Smooth muscle cell (in vitro differentiated cells): ENCODE results near the gene SLC25A52. TPM values are rescaled to one million over a fixed set of nuclear protein-coding genes. Genes with fewer than 3 reads are reported as not detected.

ENCODE experiments used
- DNase-seq: peaks from one replicate; lab custom pipeline; 2025; ENCODE audit not compliant: unreplicated experiment; lab: John Stamatoyannopoulos, UW
- H2AFZ ChIP-seq: fragments of 200-600 bp; sonication (generic); 2 replicates; pipeline ENCODE4 v1.6.0; 2016; ENCODE audit warnings: antibody characterized with exemption, low read depth, mild to moderate bottlenecking
- H3F3A ChIP-seq: fragments of 200-600 bp; sonication (generic); 2 replicates; pipeline ENCODE4 v1.6.0; 2017; ENCODE audit warnings: antibody characterized with exemption, low read depth
- H3K27ac ChIP-seq: fragments of 200-600 bp; sonication (generic); 2 replicates; pipeline ENCODE4 v1.5.1; 2016; ENCODE audit warnings: low read depth, mild to moderate bottlenecking
- H3K27me3 ChIP-seq: fragments of 200-600 bp; sonication (generic); 2 replicates; pipeline ENCODE4 v1.6.1; 2016; ENCODE audit warnings: low read depth, mild to moderate bottlenecking
- H3K36me3 ChIP-seq: fragments of 200-600 bp; sonication (generic); 2 replicates; pipeline ENCODE4 v1.5.1; 2016; ENCODE audit warnings: low read depth
- H3K4me1 ChIP-seq: fragments of 200-600 bp; sonication (generic); 2 replicates; pipeline ENCODE4 v1.5.1; 2016; ENCODE audit warnings: low read depth
- H3K4me2 ChIP-seq: fragments of 200-600 bp; sonication (generic); 2 replicates; pipeline ENCODE4 v1.6.0; 2016; ENCODE audit warnings: mild to moderate bottlenecking
- H3K4me3 ChIP-seq: fragments of 200-600 bp; sonication (generic); 2 replicates; pipeline ENCODE4 v1.5.1; 2016; ENCODE audit warnings: mild to moderate bottlenecking
- H3K79me2 ChIP-seq: fragments of 200-600 bp; sonication (generic); 2 replicates; pipeline ENCODE4 v1.6.0; 2016; ENCODE audit warnings: low read depth, mild to moderate bottlenecking
- H3K9ac ChIP-seq: fragments of 200-600 bp; sonication (generic); 2 replicates; pipeline ENCODE4 v1.6.0; 2016; ENCODE audit warnings: low read depth
- H3K9me3 ChIP-seq: fragments of 200-600 bp; sonication (generic); replicated peaks from 2 replicates; pipeline ENCODE4 v1.5.1; 2016; ENCODE audit warnings: low read depth
- H4K20me1 ChIP-seq: fragments of 200-600 bp; sonication (generic); 2 replicates; pipeline ENCODE4 v1.6.0; 2016; ENCODE audit warnings: low read depth
- WGBS: methylation state at CpG from one replicate; pipeline ENCODE4 v1.1.7; 2016; ENCODE audit warnings: low lambda C conversion rate; 5-methylcytosine and 5-hydroxymethylcytosine counted together
- polyA plus RNA-seq: library from polyadenylated mRNA; unstranded; fragments of >200 nt; fragmentation: Nextera tagmentation; extraction: Ambion mirVana; gene quantifications from 2 replicates; pipeline ENCODE4 v1.2.1, GENCODE V29; 2016
- total RNA-seq: library from RNA; depleted of rRNA; stranded (reverse); fragments of >200 nt; gene quantifications from 2 replicates; pipeline ENCODE4 v1.2.3, GENCODE V29; 2014
- TF ChIP-seq, protein P1 (sequence below): fragments of 200-600 bp; sonication (generic); IDR thresholded peaks from 2 replicates; pipeline ENCODE4 v1.5.1; 2017; ENCODE audit warnings: borderline replicate concordance, mild to moderate bottlenecking, antibody characterized with exemption; ENCODE audit not compliant: insufficient read depth, poor library complexity, severe bottlenecking

The SLC25A52 gene
- total and polyA plus RNA-seq, 2 experiments from 2014 or later: not detected

DNA sequence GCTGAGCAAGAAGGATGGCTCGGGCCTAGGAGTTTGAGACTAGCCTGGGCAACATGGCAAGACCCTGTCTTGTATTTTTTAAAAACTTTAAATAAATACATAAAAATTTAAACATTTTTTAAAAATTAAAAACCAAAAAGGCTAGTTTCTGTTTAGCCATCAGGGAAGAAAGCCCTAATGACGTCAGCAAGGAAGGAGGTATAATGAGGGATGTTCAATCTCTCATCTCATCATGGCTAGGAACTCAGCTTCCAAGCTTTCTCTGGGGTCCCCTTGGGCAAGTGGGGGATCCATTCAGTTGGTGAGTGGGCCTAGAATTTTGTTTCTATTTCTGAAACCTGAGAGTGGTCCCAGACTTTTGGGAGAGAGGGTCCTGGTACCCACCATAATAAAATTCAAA is 35.1 kb upstream of the SLC25A52 start:
- Histone ChIP-seq H3K27me3 (no peaks in the 10 kb centered on the region), H3K4me1 (no peaks in the 10 kb centered on the region), H4K20me1 (no peaks in the 10 kb centered on the region), H3K4me3 (no peak overlapping the region), H3K36me3 (no peaks in the 10 kb centered on the region), H3F3A (no peaks in the 10 kb centered on the region), H3K79me2 (no peaks in the 10 kb centered on the region), H2AFZ (no peak overlapping the region), H3K9me3 (no peaks in the 10 kb centered on the region), H3K9ac (no peak overlapping the region), H3K4me2 (no peak overlapping the region), H3K27ac (no peak overlapping the region)
- DNase-seq: no peak
- TF ChIP-seq, protein P1, sequence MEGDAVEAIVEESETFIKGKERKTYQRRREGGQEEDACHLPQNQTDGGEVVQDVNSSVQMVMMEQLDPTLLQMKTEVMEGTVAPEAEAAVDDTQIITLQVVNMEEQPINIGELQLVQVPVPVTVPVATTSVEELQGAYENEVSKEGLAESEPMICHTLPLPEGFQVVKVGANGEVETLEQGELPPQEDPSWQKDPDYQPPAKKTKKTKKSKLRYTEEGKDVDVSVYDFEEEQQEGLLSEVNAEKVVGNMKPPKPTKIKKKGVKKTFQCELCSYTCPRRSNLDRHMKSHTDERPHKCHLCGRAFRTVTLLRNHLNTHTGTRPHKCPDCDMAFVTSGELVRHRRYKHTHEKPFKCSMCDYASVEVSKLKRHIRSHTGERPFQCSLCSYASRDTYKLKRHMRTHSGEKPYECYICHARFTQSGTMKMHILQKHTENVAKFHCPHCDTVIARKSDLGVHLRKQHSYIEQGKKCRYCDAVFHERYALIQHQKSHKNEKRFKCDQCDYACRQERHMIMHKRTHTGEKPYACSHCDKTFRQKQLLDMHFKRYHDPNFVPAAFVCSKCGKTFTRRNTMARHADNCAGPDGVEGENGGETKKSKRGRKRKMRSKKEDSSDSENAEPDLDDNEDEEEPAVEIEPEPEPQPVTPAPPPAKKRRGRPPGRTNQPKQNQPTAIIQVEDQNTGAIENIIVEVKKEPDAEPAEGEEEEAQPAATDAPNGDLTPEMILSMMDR: no peak
- WGBS: 91% methylated on average over 2 of the region's 2 CpGs

DNA sequence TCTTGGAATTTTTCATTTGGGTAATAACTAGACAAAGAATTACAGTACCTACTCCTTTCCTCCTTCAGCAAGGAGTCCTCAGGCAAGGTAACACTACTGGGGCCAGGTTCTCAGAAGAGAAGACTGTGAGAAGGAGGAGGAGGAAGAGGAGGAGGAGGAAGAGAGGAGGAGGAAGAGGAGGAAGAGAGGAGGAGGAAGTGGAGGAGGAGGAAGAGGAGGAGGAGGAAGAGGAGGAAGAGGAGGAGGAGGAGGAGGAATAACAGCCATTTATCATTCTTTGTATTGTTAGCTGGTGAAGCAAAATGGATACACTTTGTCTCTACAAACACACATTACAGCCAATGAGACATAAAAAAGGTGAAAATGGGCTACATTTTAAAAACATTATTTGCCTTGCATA is 32.9 kb upstream of the SLC25A52 start:
- Histone ChIP-seq H3K27me3 (no peaks in the 10 kb centered on the region), H3F3A (no peaks in the 10 kb centered on the region), H3K4me2 (no peak overlapping the region), H3K9me3 (no peaks in the 10 kb centered on the region), H4K20me1 (no peaks in the 10 kb centered on the region), H3K9ac (no peak overlapping the region), H2AFZ (no peak overlapping the region), H3K27ac (no peak overlapping the region), H3K4me3 (no peak overlapping the region), H3K4me1 (no peaks in the 10 kb centered on the region), H3K79me2 (no peaks in the 10 kb centered on the region), H3K36me3 (no peaks in the 10 kb centered on the region)
- TF ChIP-seq, protein P1: no peak
- DNase-seq: no peak

DNA sequence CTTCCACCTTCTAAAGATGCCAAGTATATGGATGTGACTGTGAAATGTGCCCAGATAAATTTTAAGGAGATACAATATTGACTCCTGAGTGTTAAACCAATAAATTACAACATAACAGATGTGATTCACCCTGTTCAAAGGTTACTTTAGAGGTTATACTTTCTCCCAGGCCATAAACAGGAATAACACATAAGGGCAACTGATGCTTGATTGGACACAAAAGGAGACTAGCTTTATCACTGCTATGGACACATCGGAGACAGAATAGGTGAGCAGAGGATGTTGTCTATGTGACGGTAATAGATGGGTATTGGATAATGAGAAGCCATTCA is 31.9 kb upstream of the SLC25A52 start:
- Histone ChIP-seq H3K36me3 (no peaks in the 10 kb centered on the region), H3K27me3 (no peaks in the 10 kb centered on the region), H2AFZ (no peak overlapping the region), H3K9me3 (no peaks in the 10 kb centered on the region), H4K20me1 (no peaks in the 10 kb centered on the region), H3F3A (no peaks in the 10 kb centered on the region), H3K9ac (no peak overlapping the region), H3K4me3 (no peak overlapping the region), H3K27ac (no peak overlapping the region), H3K4me1 (no peaks in the 10 kb centered on the region), H3K4me2 (no peak overlapping the region), H3K79me2 (no peaks in the 10 kb centered on the region)
- DNase-seq: no peak
- TF ChIP-seq, protein P1: no peak
- WGBS: 95% methylated on average over 2 of the region's 2 CpGs

DNA sequence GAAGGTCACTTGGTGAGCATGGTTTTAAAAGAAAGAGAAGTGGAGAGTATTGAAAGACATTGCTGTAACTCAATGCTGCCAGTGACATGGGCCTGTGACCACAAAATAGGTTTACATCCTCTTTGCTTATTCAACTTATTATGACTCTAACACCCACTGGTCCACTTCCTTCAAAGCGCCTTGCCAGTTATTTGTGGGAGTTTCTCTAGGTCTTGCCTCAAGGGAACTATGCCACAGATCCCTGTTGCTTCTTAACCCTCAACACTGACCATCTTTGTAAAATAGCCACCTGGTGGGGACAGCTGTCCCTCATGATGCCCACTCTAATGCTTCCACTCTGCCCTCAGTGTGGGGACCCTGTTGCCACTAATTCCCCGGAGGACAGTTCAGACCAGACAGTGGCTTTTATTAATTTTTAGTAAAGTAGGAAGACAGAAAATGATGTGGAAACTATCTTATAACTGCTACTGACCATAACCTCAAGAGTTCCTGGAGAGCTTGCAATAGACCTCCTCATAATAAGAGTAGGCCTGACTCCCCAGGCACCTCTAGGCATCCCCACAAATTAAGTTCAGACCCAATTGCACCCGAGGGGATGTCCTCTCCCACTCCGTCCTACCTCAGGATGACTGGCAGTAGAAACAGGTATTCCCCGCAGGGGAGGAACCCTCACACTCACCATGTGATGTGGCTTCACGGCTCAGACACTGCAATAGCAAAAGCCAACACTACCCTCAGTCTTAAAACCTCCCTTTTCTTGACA is 31.3 kb upstream of the SLC25A52 start:
- Histone ChIP-seq H3K79me2 (no peaks in the 10 kb centered on the region), H3K27ac (no peak overlapping the region), H4K20me1 (no peaks in the 10 kb centered on the region), H3K27me3 (no peaks in the 10 kb centered on the region), H3K4me2 (no peak overlapping the region), H3K9me3 (no peaks in the 10 kb centered on the region), H2AFZ (no peak overlapping the region), H3F3A (no peaks in the 10 kb centered on the region), H3K36me3 (no peaks in the 10 kb centered on the region), H3K9ac (no peak overlapping the region), H3K4me1 (no peaks in the 10 kb centered on the region), H3K4me3 (no peak overlapping the region)
- TF ChIP-seq, protein P1: no peak
- WGBS: 89% methylated on average over 6 of the region's 6 CpGs
- DNase-seq: no peak
